K562 (cell line): ENCODE measurements around the gene ECHDC3. TPM values are rescaled to one million over a fixed set of nuclear protein-coding genes. Genes with fewer than 3 reads are reported as not detected.

Source experiments
- ATAC-seq: fragments of 200-7000 bp; cut with Tn5 transposase; 3 replicates; pipeline ENCODE4 v1.9.1; 2020; ENCODE audit warnings: moderate library complexity
- BruUV-seq: library from RNA; stranded (reverse); fragments of 400-500 nt; replicated peaks from 2 replicates; lab custom pipeline; 2021; lab: Mats Ljungman, UMichigan
- CTCF ChIA-PET: fragments of 300-600 bp; formaldehyde crosslinking; extraction: SDS; loops from one replicate; lab custom pipeline; 2021; ENCODE audit warnings: low intra/inter-chr PET ratio; lab: Yijun Ruan, JAX
- POLR2A ChIA-PET: fragments of 300-600, 350-650 bp; sonication (Branson Sonifier 250); formaldehyde crosslinking; extraction: SDS; loops from one replicate; lab custom pipeline; 2021; ENCODE audit warnings: antibody characterized with exemption, inconsistent platforms; lab: Yijun Ruan, JAX
- DNase-seq, 4 experiments: peaks; one replicate each; pipeline versions ENCODE4 v3.0.0 to v3.0.0-alpha.2; 2011 to 2018; ENCODE audit warnings: low spot score in 3 of 4, mixed read lengths in 3 of 4; ENCODE audit errors: extremely low read depth in 1 of 4
- FAIRE-seq: peaks from 2 replicates; lab custom pipeline; 2011; peaks lifted over from hg19 to GRCh38; lab: Jason Lieb, UNC
- H2AFZ ChIP-seq: 2 replicates; pipeline ENCODE4 v1.6.0; 2011; ENCODE audit warnings: low read depth, low read length, control low read depth, inconsistent platforms
- H3K27ac ChIP-seq: fragments of 200-600 bp; 3 replicates; pipeline ENCODE4 v1.8.0; 2011; ENCODE audit warnings: low read depth, mild to moderate bottlenecking, control low read depth, inconsistent platforms, low read length, moderate library complexity, mixed read lengths; ENCODE audit errors: extremely low read depth
- H3K27me3 ChIP-seq, 2 experiments: fragments of 300-600 bp in 1 of 2; 2 replicates in 1 of 2; 3 replicates in 1 of 2; pipeline versions ENCODE4 v1.6.0 to v1.8.0; 2011; ENCODE audit warnings: inconsistent platforms in 2 of 2, low read length in 2 of 2, mild to moderate bottlenecking in 1 of 2, mixed read lengths in 1 of 2, moderate library complexity in 1 of 2; ENCODE audit not compliant: control insufficient read depth in 2 of 2, insufficient read depth in 2 of 2
- H3K36me3 ChIP-seq: fragments of 300-600 bp; 3 replicates; pipeline ENCODE4 v1.8.0; 2011; ENCODE audit warnings: mild to moderate bottlenecking, low read length, inconsistent platforms; ENCODE audit not compliant: control insufficient read depth, insufficient read depth
- H3K4me1 ChIP-seq, 2 experiments: fragments of 200-600 bp in 1 of 2; replicated peaks in 1 of 2; 2 replicates in 1 of 2; 3 replicates in 1 of 2; pipeline versions ENCODE4 v1.5.1 to v1.8.0; 2011; ENCODE audit warnings: inconsistent platforms in 2 of 2, low read length in 2 of 2, mild to moderate bottlenecking in 1 of 2, mixed read lengths in 1 of 2, moderate library complexity in 1 of 2; ENCODE audit not compliant: control insufficient read depth in 2 of 2, insufficient read depth in 2 of 2
- H3K4me2 ChIP-seq: 2 replicates; pipeline ENCODE4 v1.6.1; 2011; ENCODE audit warnings: low read length, control low read depth, inconsistent platforms, mixed read lengths; ENCODE audit not compliant: insufficient read depth
- H3K4me3 ChIP-seq: fragments of 200-600 bp; sonication (generic), shearing (Covaris generic); 2 replicates; pipeline ENCODE4 v1.5.1; 2016; ENCODE audit warnings: control low read depth, inconsistent platforms
- H3K79me2 ChIP-seq: fragments of 200-600 bp; 3 replicates; pipeline ENCODE4 v1.8.0; 2011; ENCODE audit warnings: low read length, inconsistent platforms; ENCODE audit not compliant: control insufficient read depth, insufficient read depth
- H3K9ac ChIP-seq, 2 experiments: 2 replicates each; pipeline versions ENCODE4 v1.6.0 to v1.6.1; 2011; ENCODE audit warnings: low read depth in 2 of 2, low read length in 2 of 2, control low read depth in 1 of 2, inconsistent platforms in 1 of 2, mild to moderate bottlenecking in 1 of 2, mixed read lengths in 1 of 2; ENCODE audit not compliant: insufficient read depth in 1 of 2
- H3K9me1 ChIP-seq: one replicate; pipeline ENCODE4 v1.6.0; 2011; ENCODE audit warnings: inconsistent platforms, mild to moderate bottlenecking, low read length, moderate library complexity; ENCODE audit not compliant: control insufficient read depth, insufficient read depth
- H3K9me3 ChIP-seq: replicated peaks from 2 replicates; pipeline ENCODE4 v1.5.1; 2011; ENCODE audit warnings: low read depth, low read length, inconsistent platforms; ENCODE audit not compliant: control insufficient read depth, insufficient read depth
- H4K20me1 ChIP-seq: replicated peaks from 2 replicates; pipeline ENCODE4 v1.6.1; 2011; ENCODE audit warnings: low read length, inconsistent platforms, mixed read lengths; ENCODE audit not compliant: control insufficient read depth, insufficient read depth
- C11orf30 ChIP-seq: fragments of 450-650 bp; IDR thresholded peaks from 2 replicates; pipeline ENCODE4 v1.6.1; 2016; ENCODE audit warnings: low read depth, mild to moderate bottlenecking
- GABPB2 ChIP-seq: fragments of 250-450 bp; sonication (Bioruptor Pico); conservative IDR thresholded peaks from 2 replicates; pipeline ENCODE4 v1.5.1; 2021; ENCODE audit warnings: mild to moderate bottlenecking
- IRF2 ChIP-seq: sonication (generic); formaldehyde crosslinking; IDR thresholded peaks from 2 replicates; pipeline ENCODE4 v1.8.1; 2022; ENCODE audit warnings: mild to moderate bottlenecking, missing genetic modification reagents
- JUN ChIP-seq, 2 experiments: sonication (generic) in 1 of 2; formaldehyde crosslinking in 1 of 2; IDR thresholded peaks; 2 replicates each; pipeline versions ENCODE4 v1.6.1 to v1.8.0; 2012 to 2022; ENCODE audit warnings: borderline replicate concordance in 2 of 2, mild to moderate bottlenecking in 2 of 2, improper control_type of control experiment in 1 of 2, low read depth in 1 of 2, low read length in 1 of 2, missing genetic modification reagents in 1 of 2
- NFE2 ChIP-seq: IDR thresholded peaks from 2 replicates; pipeline ENCODE4 v1.6.1; 2014; ENCODE audit warnings: antibody characterized with exemption, low read depth
- NR0B1 ChIP-seq: fragments of 450-650 bp; IDR thresholded peaks from one replicate; pipeline ENCODE4 v1.6.1; 2018; ENCODE audit warnings: mild to moderate bottlenecking, moderate library complexity; ENCODE audit not compliant: partially characterized antibody
- NRF1 ChIP-seq, 2 experiments: fragments of 450-650 bp; IDR thresholded peaks in 1 of 2; conservative IDR thresholded peaks in 1 of 2; 2 replicates each; pipeline ENCODE4 v1.6.1; 2014; ENCODE audit warnings: mild to moderate bottlenecking in 2 of 2
- PKNOX1 ChIP-seq: fragments of 450-650 bp; IDR thresholded peaks from 2 replicates; pipeline ENCODE4 v1.6.1; 2016
- ZNF316 ChIP-seq: fragments of 450-650 bp; IDR thresholded peaks from 2 replicates; pipeline ENCODE4 v1.6.1; 2016
- ZNF561 ChIP-seq: fragments of 450-650 bp; formaldehyde crosslinking; conservative IDR thresholded peaks from 2 replicates; pipeline ENCODE4 v1.4.0; 2020; ENCODE audit warnings: mild to moderate bottlenecking, moderate library complexity
- WGBS: fragments of 100-300 bp; shearing (Covaris generic); methylation state at CpG from one replicate; pipeline ENCODE4 v1.1.6; 2016; ENCODE audit warnings: low coverage, mixed read lengths; ENCODE audit not compliant: insufficient coverage; ENCODE audit errors: missing lambda C conversion rate; 5-methylcytosine and 5-hydroxymethylcytosine counted together
- in situ Hi-C: fragments of 300-500 bp; cut with MboI; formaldehyde crosslinking; loops from 4 replicates; pipeline ENCODE4 v1.15.0; 2018; ENCODE audit warnings: inconsistent platforms, mixed read lengths
- intact Hi-C: fragments of 100-400 bp; cut with micrococcal nuclease; formaldehyde crosslinking; loops from 2 replicates; pipeline ENCODE4 v1.14.2; 2022
- polyA plus RNA-seq, 8 experiments: library from polyadenylated mRNA; depleted of rRNA in 4 of 8; stranded (reverse) in 5 of 8; unstranded in 3 of 8; fragments of >200 nt; fragmentation: Nextera tagmentation in 2 of 8; fragmentation: Illumina TruSeq in 1 of 8; extraction: Ambion mirVana in 2 of 8; extraction: Trizol in 1 of 8; gene quantifications; 2 replicates each; pipeline versions ENCODE4 v1.2.1 to v1.2.3, GENCODE V29; 2011 to 2014; ENCODE audit warnings: inconsistent platforms in 1 of 8, missing spikeins in 1 of 8
- total RNA-seq, 7 experiments: library from RNA; depleted of rRNA in 6 of 7; stranded (reverse); fragments of >200 nt in 6 of 7; fragmentation: Illumina TruSeq in 2 of 7; extraction: Trizol in 2 of 7; gene quantifications; 2 replicates each; pipeline versions ENCODE4 v1.2.1 to v1.2.3, GENCODE V29; 2011 to 2021; ENCODE audit warnings: low replicate concordance in 1 of 7

Gene ECHDC3
- total and polyA plus RNA-seq, 9 of the 15 experiments (the other 6 are each of a cell fraction or from before 2014, with no cell fraction given) = 0.53 to 21.9 (median 15.7) TPM

- Histone ChIP-seq H4K20me1 (no peaks in the 10 kb centered on the region), H3K9ac (peak overlapping the region in 1 of 2 experiments; percentile 57; a peak in 1 of 4 replicates), H3K27me3 (no peaks in the 10 kb centered on the region), H3K4me2 (0 out of 2 replicates have a peak overlapping the region, but pooled peaks have one; percentile 20)
- no TSS peak for BruUV-seq
- DNase-seq (no peak), FAIRE-seq (peak; percentile 57)
- in situ Hi-C loops = loop anchor here (5.0 kb wide), 1 partner anchor 203 kb away; no protein-coding TSS in a partner anchor
- intact Hi-C loops = loop anchor here (2.0 kb wide), 1 partner anchor 206 kb away; no protein-coding TSS in a partner anchor
- peak; percentile 30; the same call in 1 of the 2 replicates for TF ChIP-seq PKNOX1
- TF ChIP-seq NRF1 (conservative IDR thresholded peaks at IDR 0.05 in 1 of 2, IDR thresholded peaks at IDR 0.05 in 1 of 2) = peak; percentile 50 to 67
- TF ChIP-seq ZNF316 = peak; percentile 56
- TF ChIP-seq NR0B1 = no peak
- peak; percentile 36; the same call in 1 of the 2 replicates for TF ChIP-seq NFE2
- TF ChIP-seq C11orf30 = peak; percentile 43
- no peak for TF ChIP-seq GABPB2 (CRISPR knock-in tag)
- TF ChIP-seq ZNF561 (CRISPR knock-in tag) = no peak
- TF ChIP-seq IRF2 = no peak
- TF ChIP-seq JUN (IDR thresholded peaks at IDR 0.05; ENCODE audit: borderline replicate concordance, low read depth, low read length) = no peak
- TF ChIP-seq JUN (CRISPR knock-in tag; IDR thresholded peaks at IDR 0.05; ENCODE audit: borderline replicate concordance) = no peak
- TF ChIP-seq, all 486 proteins: peak for 5
- peaks cover 3% of the 10 kb centered on the region; the same call in 1 of the 2 replicates for H3K9me3 ChIP-seq
- H3K79me2 ChIP-seq = no peaks in the 10 kb centered on the region
- no peak overlapping the region for H3K4me3 ChIP-seq
- H3K4me1 ChIP-seq = peaks cover 0 to 20% of the 10 kb centered on the region in 2 experiments; a peak in 4 of 5 replicates
- no peak overlapping the region for H3K27ac ChIP-seq
- ChIA-PET CTCF (no interaction called here), POLR2A (interaction anchor here (1.3 to 1.7 kb wide), 3 partner anchors 9 to 147 kb away, joined by 3 to 4 read pairs (median 4); no protein-coding TSS in a partner anchor)
- H2AFZ ChIP-seq = peak overlapping the region; percentile 57; the same call in 1 of the 2 replicates
- no peaks in the 10 kb centered on the region for H3K36me3 ChIP-seq
- WGBS = 59% methylated on average over 11 of the region's 11 CpGs
- H3K9me1 ChIP-seq = no peaks in the 10 kb centered on the region
- ATAC-seq = no peak; the same call in 2 of the 3 replicates
Measured at GRCh38 chr10:11720260-11720741, 21.9 kb upstream of the ECHDC3 start.
